Mesothelial cell of epicardium (in vitro differentiated cells): ENCODE measurements around the gene C1QC. TPM values are rescaled to one million over a fixed set of nuclear protein-coding genes. Genes with fewer than 3 reads are reported as not detected.

Experiments used
- DNase-seq, 2 experiments: peaks; one replicate each; pipeline ENCODE4 v3.0.0; 2021; ENCODE audit warnings: low spot score in 2 of 2; ENCODE audit not compliant: unreplicated experiment in 2 of 2
- H3K27ac Mint-ChIP-seq: 2 replicates; pipeline ENCODE4 v1.8.0; 2021; ENCODE audit warnings: mixed read lengths
- H3K27me3 Mint-ChIP-seq: 2 replicates; pipeline ENCODE4 v1.8.0; 2021; ENCODE audit warnings: low read depth, mixed read lengths
- H3K36me3 Mint-ChIP-seq: 2 replicates; pipeline ENCODE4 v1.8.0; 2021; ENCODE audit warnings: mixed read lengths
- H3K4me1 Mint-ChIP-seq: 2 replicates; pipeline ENCODE4 v1.8.0; 2021; ENCODE audit warnings: mixed read lengths
- H3K4me3 Mint-ChIP-seq: 2 replicates; pipeline ENCODE4 v1.8.0; 2021; ENCODE audit warnings: mild to moderate bottlenecking, moderate library complexity, mixed read lengths
- H3K9me3 Mint-ChIP-seq: 2 replicates; pipeline ENCODE4 v1.8.0; 2021; ENCODE audit warnings: mixed read lengths
- CTCF ChIP-seq: fragments of 200-600 bp; sonication (generic); IDR thresholded peaks from one replicate; pipeline ENCODE4 v1.5.0; 2021; ENCODE audit warnings: antibody characterized with exemption; ENCODE audit not compliant: unreplicated experiment
- total RNA-seq: library from RNA; stranded (reverse); gene quantifications from 3 replicates; pipeline ENCODE4 v1.2.1, GENCODE V29; 2021

The C1QC gene
- total RNA-seq, 1 donor from 2014 or later = not detected

GRCh38 chr1:22613572-22613918 lies 29.9 kb upstream of the C1QC start:
- H3K4me1 Mint-ChIP-seq = no peaks in the 10 kb centered on the region
- peaks cover 88% of the 10 kb centered on the region for H3K27me3 Mint-ChIP-seq

GRCh38 chr1:22613951-22614350 lies 29.5 kb upstream of the C1QC start:
- Mint-ChIP-seq H3K27ac (no peak overlapping the region), H3K4me3 (no peak overlapping the region), H3K4me1 (no peaks in the 10 kb centered on the region), H3K27me3 (peaks cover 87% of the 10 kb centered on the region), H3K36me3 (no peaks in the 10 kb centered on the region), H3K9me3 (no peaks in the 10 kb centered on the region)
- DNase-seq = no peak
- TF ChIP-seq CTCF = no peak

More at GRCh38 chr1:22613572-22613918, 29.9 kb upstream of the C1QC start:
- no peaks in the 10 kb centered on the region for H3K9me3 Mint-ChIP-seq
- no peak overlapping the region for H3K4me3 Mint-ChIP-seq
- H3K36me3 Mint-ChIP-seq = no peaks in the 10 kb centered on the region
- DNase-seq = no peak
- no peak overlapping the region for H3K27ac Mint-ChIP-seq
- no peak for TF ChIP-seq CTCF

GRCh38 chr1:22615886-22616285 lies 27.5 kb upstream of the C1QC start:
- DNase-seq = no peak
- Mint-ChIP-seq H3K27ac (no peak overlapping the region), H3K36me3 (no peaks in the 10 kb centered on the region), H3K4me3 (no peak overlapping the region), H3K27me3 (peaks cover 80% of the 10 kb centered on the region), H3K9me3 (no peaks in the 10 kb centered on the region), H3K4me1 (no peaks in the 10 kb centered on the region)
- TF ChIP-seq CTCF = no peak

- no peak for TF ChIP-seq CTCF
- Mint-ChIP-seq H3K4me1 (no peaks in the 10 kb centered on the region), H3K36me3 (no peaks in the 10 kb centered on the region), H3K9me3 (no peaks in the 10 kb centered on the region), H3K4me3 (no peak overlapping the region), H3K27me3 (peaks cover 77% of the 10 kb centered on the region), H3K27ac (no peak overlapping the region)
- DNase-seq = no peak
Measured at GRCh38 chr1:22616571-22616970, 26.9 kb upstream of the C1QC start.

- TF ChIP-seq CTCF = no peak
- DNase-seq = no peak
- no peaks in the 10 kb centered on the region for H3K9me3 Mint-ChIP-seq
- peaks cover 76% of the 10 kb centered on the region for H3K27me3 Mint-ChIP-seq
- H3K36me3 Mint-ChIP-seq = no peaks in the 10 kb centered on the region
- H3K27ac Mint-ChIP-seq = no peak overlapping the region
- no peak overlapping the region for H3K4me3 Mint-ChIP-seq
- no peaks in the 10 kb centered on the region for H3K4me1 Mint-ChIP-seq
Measured at GRCh38 chr1:22618056-22618455, 25.4 kb upstream of the C1QC start.

- no peak overlapping the region for H3K27ac Mint-ChIP-seq
- no peak overlapping the region for H3K4me3 Mint-ChIP-seq
- peaks cover 74% of the 10 kb centered on the region for H3K27me3 Mint-ChIP-seq
- H3K36me3 Mint-ChIP-seq = no peaks in the 10 kb centered on the region
- TF ChIP-seq CTCF = no peak
- no peaks in the 10 kb centered on the region for H3K9me3 Mint-ChIP-seq
- no peaks in the 10 kb centered on the region for H3K4me1 Mint-ChIP-seq
- no peak for DNase-seq
Measured at GRCh38 chr1:22619252-22619651, 24.2 kb upstream of the C1QC start.
